ENCODE results near the gene AP4S1.

The AP4S1 gene

DNA sequence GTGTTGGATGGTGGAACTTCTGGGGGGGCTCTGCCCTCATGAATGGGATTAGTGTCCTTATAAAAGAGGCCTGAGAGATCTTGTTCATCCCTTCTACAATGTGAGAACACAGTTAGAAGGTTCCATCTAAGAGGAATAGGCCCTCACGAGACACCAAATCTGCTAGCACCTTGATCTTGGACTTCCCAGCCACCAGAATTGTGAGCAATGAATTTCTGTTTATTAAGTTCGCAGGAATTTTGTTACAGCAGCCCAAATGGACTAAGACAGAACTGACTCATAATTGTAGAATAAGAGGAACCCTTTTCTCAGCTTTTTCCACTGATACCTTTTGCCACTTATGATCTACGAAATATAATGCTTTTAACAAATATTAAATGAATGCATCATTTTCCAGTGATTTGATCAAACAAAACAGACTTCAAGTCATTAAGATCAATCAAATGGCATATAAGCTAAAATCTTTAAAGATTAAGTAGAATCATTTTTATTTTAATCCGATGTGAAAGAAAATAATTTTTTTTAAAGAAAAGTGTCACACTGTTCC is 113.9 kb downstream of the AP4S1 start:
- DNase-seq = no peak

DNA sequence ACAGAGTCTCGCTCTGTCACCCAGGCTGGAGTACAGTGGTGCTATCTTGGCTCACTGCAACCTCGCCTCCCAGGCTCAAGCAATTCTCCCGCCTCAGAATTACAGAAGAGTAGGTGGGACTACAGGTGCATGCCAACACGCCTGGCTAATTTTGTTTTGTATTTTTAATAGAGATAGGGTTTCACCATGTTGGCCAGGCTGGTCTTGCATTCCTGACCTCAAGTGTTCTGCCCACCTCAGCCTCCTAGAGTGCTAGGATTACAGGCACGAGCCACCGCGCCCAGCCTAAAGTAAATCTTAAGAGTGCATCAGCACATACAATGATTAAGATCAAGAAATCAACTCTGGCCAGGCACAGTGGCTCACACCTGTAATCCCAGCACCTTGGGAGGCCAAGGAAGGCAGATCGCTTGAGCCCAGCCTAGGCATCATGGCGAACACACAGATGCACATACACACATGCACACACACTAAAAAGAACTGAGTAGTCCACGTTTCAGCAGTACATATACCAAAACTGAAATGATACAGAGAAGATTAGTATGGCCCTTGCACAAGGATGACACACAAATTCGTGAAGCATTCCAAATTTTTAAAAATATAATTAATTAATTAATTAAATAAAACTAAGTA is 117.1 kb downstream of the AP4S1 start:
- DNase-seq = no peak
